Measurements from ENCODE around the gene CREM.

Gene CREM

GRCh38 chr10:35218339-35218955, 91.8 kb downstream of the CREM start:
- Histone ChIP-seq H3K9me3 (ENCODE audit: low read length) (no peaks in the 10 kb centered on the region), H3K4me1 (ENCODE audit: insufficient read depth, low read length) (peaks cover 9% of the 10 kb centered on the region), H3K4me3 (ENCODE audit: low read length) (no peak overlapping the region), H2AFZ (ENCODE audit: low read depth, low read length) (no peak overlapping the region), H3K27me3 (ENCODE audit: insufficient read depth, low read length) (no peaks in the 10 kb centered on the region), H3K36me3 (ENCODE audit: insufficient read depth, low read length) (no peaks in the 10 kb centered on the region)

DNA sequence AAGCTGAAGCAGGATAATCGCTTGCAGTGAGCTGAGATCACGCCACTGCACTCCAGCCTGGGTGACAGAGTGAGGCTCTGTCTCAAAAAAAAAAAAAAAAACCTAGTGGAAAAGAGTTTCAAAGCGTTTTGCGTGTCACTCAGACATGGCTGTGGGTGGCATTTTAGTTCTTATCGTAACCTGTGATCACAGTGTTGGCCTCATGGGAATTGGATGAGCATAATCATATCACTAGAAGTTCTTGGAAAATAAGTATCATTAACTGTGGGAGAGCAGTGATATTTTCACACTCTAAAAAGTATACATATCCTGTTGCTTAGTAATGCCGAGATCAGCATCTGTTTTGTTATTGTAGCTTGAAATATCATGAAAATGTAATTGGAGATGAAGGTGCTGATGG, 92.6 kb downstream of the CREM start:
- Histone ChIP-seq H3K27me3 (ENCODE audit: insufficient read depth, low read length) (no peaks in the 10 kb centered on the region), H2AFZ (ENCODE audit: low read depth, low read length) (no peak overlapping the region), H3K4me1 (ENCODE audit: insufficient read depth, low read length) (peaks cover 9% of the 10 kb centered on the region), H3K9me3 (ENCODE audit: low read length) (no peaks in the 10 kb centered on the region), H3K4me3 (ENCODE audit: low read length) (no peak overlapping the region), H3K36me3 (ENCODE audit: insufficient read depth, low read length) (no peaks in the 10 kb centered on the region)

DNA sequence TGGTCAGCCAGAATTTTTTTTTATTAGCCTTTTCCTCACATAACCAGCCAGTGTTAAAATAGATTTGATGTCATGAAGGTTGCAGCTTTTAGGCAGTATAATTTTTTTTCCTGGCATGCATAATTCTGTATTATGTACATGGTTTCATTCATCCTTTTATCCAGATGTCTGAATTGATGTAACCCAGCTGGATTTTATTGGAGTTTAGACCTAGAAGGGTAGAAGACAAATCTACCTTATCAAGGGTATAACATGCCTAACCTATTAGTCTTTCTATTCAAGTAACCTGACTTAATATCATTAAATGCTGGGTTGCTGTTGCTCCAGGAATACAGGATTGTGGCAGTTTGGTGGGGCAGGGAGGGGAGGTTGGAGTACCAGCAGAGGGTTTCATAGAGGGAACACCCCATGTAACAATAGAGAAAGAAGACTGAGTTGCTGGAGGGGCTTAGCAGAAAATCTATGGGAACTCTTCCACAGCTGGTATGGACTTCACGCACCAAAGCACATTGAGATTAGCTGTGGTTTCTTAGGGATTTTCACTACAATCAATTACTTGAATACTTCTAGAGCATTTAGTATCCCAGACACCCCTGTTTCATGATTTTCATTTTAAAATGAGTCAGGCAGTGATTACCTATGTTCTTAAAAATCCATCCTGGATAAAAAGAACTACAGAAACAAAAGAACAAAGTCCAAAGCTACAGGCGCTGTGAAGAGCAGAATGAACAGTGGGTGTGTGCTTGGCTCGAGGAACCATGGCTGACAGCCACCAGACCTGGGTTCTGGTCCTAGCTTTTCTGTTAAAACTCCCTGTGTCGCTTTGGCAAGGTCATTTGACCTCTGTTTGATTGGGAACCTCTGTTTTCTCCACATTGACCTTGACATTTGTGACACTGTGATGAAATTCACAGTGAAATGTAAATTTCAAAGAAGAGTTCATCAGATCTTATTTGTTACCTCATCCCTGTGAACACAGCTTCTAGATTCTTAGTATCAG, 93.5 kb downstream of the CREM start:
- Histone ChIP-seq H3K27me3 (ENCODE audit: insufficient read depth, low read length) (no peaks in the 10 kb centered on the region), H3K4me3 (ENCODE audit: low read length) (no peak overlapping the region), H2AFZ (ENCODE audit: low read depth, low read length) (peak overlapping the region; percentile 33), H3K4me1 (ENCODE audit: insufficient read depth, low read length) (peaks cover 9% of the 10 kb centered on the region), H3K36me3 (ENCODE audit: insufficient read depth, low read length) (no peaks in the 10 kb centered on the region), H3K9me3 (ENCODE audit: low read length) (no peaks in the 10 kb centered on the region)

GRCh38 chr10:35223016-35223415, 96.4 kb downstream of the CREM start:
- H3K4me1 ChIP-seq (ENCODE audit: insufficient read depth, low read length), result peaks cover 9% of the 10 kb centered on the region
- no peak overlapping the region for H3K4me3 ChIP-seq (ENCODE audit: low read length)
- H2AFZ ChIP-seq (ENCODE audit: low read depth, low read length), result no peak overlapping the region
- no peaks in the 10 kb centered on the region for H3K36me3 ChIP-seq (ENCODE audit: insufficient read depth, low read length)
- H3K9me3 ChIP-seq (ENCODE audit: low read length), result no peaks in the 10 kb centered on the region
- H3K27me3 ChIP-seq (ENCODE audit: insufficient read depth, low read length), result no peaks in the 10 kb centered on the region

- no peak overlapping the region for H2AFZ ChIP-seq (ENCODE audit: low read depth, low read length)
- H3K4me1 ChIP-seq (ENCODE audit: insufficient read depth, low read length), result peaks cover 9% of the 10 kb centered on the region
- no peaks in the 10 kb centered on the region for H3K36me3 ChIP-seq (ENCODE audit: insufficient read depth, low read length)
- no peak overlapping the region for H3K4me3 ChIP-seq (ENCODE audit: low read length)
- H3K27me3 ChIP-seq (ENCODE audit: insufficient read depth, low read length), result no peaks in the 10 kb centered on the region
- H3K9me3 ChIP-seq (ENCODE audit: low read length), result no peaks in the 10 kb centered on the region
Measured at GRCh38 chr10:35224045-35224740, 97.5 kb downstream of the CREM start.

DNA sequence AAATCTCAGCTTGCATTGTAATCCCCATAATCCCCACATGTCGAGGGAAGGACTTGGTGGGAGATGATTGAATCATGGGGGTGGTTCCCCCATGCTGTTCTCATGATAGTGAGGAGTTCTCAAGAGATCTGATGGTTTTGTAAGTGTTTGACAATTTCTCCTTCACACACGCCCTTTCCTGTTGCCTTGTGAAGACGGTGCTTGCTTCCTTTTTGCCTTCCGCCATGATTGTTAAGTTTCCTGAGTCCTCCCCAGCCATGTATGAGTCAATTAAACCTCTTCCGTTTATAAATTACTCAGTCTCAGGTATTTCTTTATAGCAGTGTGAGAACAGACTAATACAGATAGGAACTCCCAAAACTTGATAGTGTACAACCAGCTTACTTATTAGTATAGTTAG, 98.6 kb downstream of the CREM start:
- Histone ChIP-seq H3K36me3 (ENCODE audit: insufficient read depth, low read length) (no peaks in the 10 kb centered on the region), H3K4me1 (ENCODE audit: insufficient read depth, low read length) (peaks cover 5% of the 10 kb centered on the region), H2AFZ (ENCODE audit: low read depth, low read length) (no peak overlapping the region), H3K4me3 (ENCODE audit: low read length) (no peak overlapping the region), H3K27me3 (ENCODE audit: insufficient read depth, low read length) (no peaks in the 10 kb centered on the region), H3K9me3 (ENCODE audit: low read length) (no peaks in the 10 kb centered on the region)

DNA sequence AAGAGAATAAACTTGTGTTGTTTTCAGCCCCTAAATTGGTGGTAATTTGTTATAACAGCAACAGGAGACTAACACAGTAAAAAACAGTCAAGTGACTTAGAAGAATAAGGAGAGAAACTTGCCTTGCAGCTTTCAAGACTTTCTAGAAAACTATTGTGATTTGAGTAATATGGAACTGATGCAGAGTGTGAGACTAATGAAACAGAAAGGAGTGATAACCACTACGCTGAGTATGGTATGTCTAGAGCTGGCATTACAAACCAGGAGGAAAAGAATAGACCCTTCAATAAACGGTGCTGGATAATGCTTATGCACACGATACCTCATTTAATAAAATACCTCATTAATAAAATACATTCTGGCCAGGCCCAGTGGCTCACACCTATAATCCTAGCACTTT, 99.9 kb downstream of the CREM start:
- no peaks in the 10 kb centered on the region for H3K36me3 ChIP-seq (ENCODE audit: insufficient read depth, low read length)

DNA sequence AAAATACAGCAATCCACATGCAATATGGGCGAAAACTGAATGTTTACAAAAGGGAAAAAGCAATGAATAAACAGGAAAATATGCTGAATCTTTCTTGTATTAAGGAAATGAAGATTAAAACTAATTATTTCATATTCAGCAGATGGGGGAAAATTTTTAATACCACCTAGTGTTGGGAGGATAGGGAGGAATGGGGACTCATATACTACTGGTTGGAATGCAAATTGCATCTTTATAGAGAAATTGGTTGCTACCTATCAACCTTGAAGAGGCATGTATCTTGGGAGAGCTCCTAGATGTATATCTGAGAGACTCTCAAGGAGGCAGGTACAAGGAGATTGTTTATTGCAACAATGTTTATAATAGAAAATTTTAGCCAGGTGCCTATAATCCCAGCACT, 101.4 kb downstream of the CREM start:
- no peak overlapping the region for H3K4me3 ChIP-seq (ENCODE audit: low read length)
- H2AFZ ChIP-seq (ENCODE audit: low read depth, low read length), result no peak overlapping the region
- H3K9me3 ChIP-seq (ENCODE audit: low read length), result no peaks in the 10 kb centered on the region
- no peaks in the 10 kb centered on the region for H3K27me3 ChIP-seq (ENCODE audit: insufficient read depth, low read length)
- H3K36me3 ChIP-seq (ENCODE audit: insufficient read depth, low read length), result no peaks in the 10 kb centered on the region
- H3K4me1 ChIP-seq (ENCODE audit: insufficient read depth, low read length), result no peaks in the 10 kb centered on the region

More for the DNA sequence above, 99.9 kb downstream of the CREM start:
- no peaks in the 10 kb centered on the region for H3K27me3 ChIP-seq (ENCODE audit: insufficient read depth, low read length)
- no peaks in the 10 kb centered on the region for H3K9me3 ChIP-seq (ENCODE audit: low read length)
- no peak overlapping the region for H2AFZ ChIP-seq (ENCODE audit: low read depth, low read length)
- H3K4me1 ChIP-seq (ENCODE audit: insufficient read depth, low read length), result no peaks in the 10 kb centered on the region
- no peak overlapping the region for H3K4me3 ChIP-seq (ENCODE audit: low read length)

DNA sequence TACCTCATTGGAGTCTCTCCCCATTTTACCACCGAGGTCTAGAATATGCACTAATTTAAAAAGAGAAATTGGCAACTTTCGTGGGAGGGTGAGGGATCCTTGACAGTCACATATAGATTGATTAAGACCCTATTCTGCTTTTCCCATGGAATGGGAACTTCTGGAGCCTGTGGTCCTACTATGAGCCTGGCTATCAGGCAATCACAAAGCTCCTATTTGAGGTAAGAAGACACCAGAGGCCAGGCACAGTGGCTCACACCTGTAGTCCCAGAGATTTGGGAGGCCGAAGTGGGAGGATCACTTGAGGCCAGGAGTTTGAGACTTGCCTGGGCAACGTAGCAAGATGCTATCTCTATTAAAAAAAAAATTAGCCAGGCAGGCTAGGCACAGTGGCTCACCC, 105.0 kb downstream of the CREM start:
- Histone ChIP-seq H3K9me3 (ENCODE audit: low read length) (no peaks in the 10 kb centered on the region), H3K27me3 (ENCODE audit: insufficient read depth, low read length) (no peaks in the 10 kb centered on the region), H2AFZ (ENCODE audit: low read depth, low read length) (no peak overlapping the region), H3K4me1 (ENCODE audit: insufficient read depth, low read length) (no peaks in the 10 kb centered on the region), H3K36me3 (ENCODE audit: insufficient read depth, low read length) (no peaks in the 10 kb centered on the region), H3K4me3 (ENCODE audit: low read length) (no peak overlapping the region)

- no peak overlapping the region for H3K4me3 ChIP-seq (ENCODE audit: low read length)
- H3K4me1 ChIP-seq (ENCODE audit: insufficient read depth, low read length), result no peaks in the 10 kb centered on the region
- no peak overlapping the region for H2AFZ ChIP-seq (ENCODE audit: low read depth, low read length)
- no peaks in the 10 kb centered on the region for H3K27me3 ChIP-seq (ENCODE audit: insufficient read depth, low read length)
- no peaks in the 10 kb centered on the region for H3K9me3 ChIP-seq (ENCODE audit: low read length)
- no peaks in the 10 kb centered on the region for H3K36me3 ChIP-seq (ENCODE audit: insufficient read depth, low read length)
Measured at GRCh38 chr10:35232527-35232926, 105.9 kb downstream of the CREM start.

DNA sequence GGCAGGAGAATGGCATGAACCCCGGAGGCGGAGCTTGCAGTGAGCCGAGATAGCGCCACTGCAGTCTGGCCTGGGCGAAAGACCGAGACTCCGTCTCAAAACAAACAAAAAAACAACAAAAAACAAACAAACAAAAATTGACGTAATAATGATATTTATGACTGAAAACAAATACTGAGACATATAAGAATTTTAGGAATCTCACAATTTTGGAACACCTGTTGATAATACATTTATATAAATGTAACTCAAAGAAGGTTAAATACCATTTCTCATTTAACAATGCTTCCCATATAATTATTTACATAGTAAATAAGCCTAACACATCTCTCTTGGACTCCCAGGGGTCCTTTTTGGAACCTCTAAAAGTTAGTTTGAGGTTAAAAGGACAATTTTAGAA, 107.4 kb downstream of the CREM start:
- Histone ChIP-seq H3K4me1 (ENCODE audit: insufficient read depth, low read length) (no peaks in the 10 kb centered on the region), H3K36me3 (ENCODE audit: insufficient read depth, low read length) (no peaks in the 10 kb centered on the region), H3K27me3 (ENCODE audit: insufficient read depth, low read length) (no peaks in the 10 kb centered on the region), H2AFZ (ENCODE audit: low read depth, low read length) (no peak overlapping the region), H3K9me3 (ENCODE audit: low read length) (no peaks in the 10 kb centered on the region), H3K4me3 (ENCODE audit: low read length) (no peak overlapping the region)

DNA sequence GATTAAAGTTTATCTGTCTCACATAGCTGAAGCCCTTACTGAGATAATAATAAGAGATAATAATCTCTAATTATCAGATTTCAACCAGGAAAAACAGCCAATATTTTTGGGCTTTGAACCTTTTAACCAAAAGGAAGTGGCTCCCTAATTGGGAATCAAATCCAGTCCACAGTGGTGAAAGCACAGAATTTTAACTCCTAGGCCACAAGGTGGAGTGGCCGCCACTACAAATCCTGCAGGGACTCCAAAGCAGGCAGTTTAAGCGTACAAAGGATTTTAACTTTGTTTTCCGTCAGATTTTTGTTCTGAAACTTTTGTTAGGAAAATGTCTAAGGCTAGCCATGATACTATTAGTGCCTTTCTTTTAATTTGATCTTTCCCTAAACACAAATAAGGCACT, 110.1 kb downstream of the CREM start:
- H3K36me3 ChIP-seq (ENCODE audit: insufficient read depth, low read length), result no peaks in the 10 kb centered on the region
- H3K27me3 ChIP-seq (ENCODE audit: insufficient read depth, low read length), result no peaks in the 10 kb centered on the region
- no peak overlapping the region for H3K4me3 ChIP-seq (ENCODE audit: low read length)
- no peak overlapping the region for H2AFZ ChIP-seq (ENCODE audit: low read depth, low read length)
- H3K9me3 ChIP-seq (ENCODE audit: low read length), result no peaks in the 10 kb centered on the region
- H3K4me1 ChIP-seq (ENCODE audit: insufficient read depth, low read length), result no peaks in the 10 kb centered on the region
